LHCN-M2 (cell line): ENCODE measurements around the gene FOXL2NB. TPM values are rescaled to one million over a fixed set of nuclear protein-coding genes. Genes with fewer than 3 reads are reported as not detected.

Experiments used
- DNase-seq: peaks from one replicate; pipeline ENCODE4 v3.0.0-alpha.2; 2012; ENCODE audit warnings: low read depth
- total RNA-seq: library from RNA; depleted of rRNA; stranded (reverse); fragments of >200 nt; gene quantifications from 2 replicates; pipeline ENCODE4 v1.2.3, GENCODE V29; 2014

Gene FOXL2NB
- total RNA-seq, 1 experiment from 2014 or later, result 4.0 TPM

- no peak for DNase-seq
Measured at GRCh38 chr3:138928727-138929372, 18.2 kb upstream of the FOXL2NB start.

- no peak for DNase-seq
Measured at GRCh38 chr3:138933068-138933668, 13.8 kb upstream of the FOXL2NB start.

GRCh38 chr3:138933981-138934691, 12.9 kb upstream of the FOXL2NB start:
- DNase-seq, result no peak

DNA sequence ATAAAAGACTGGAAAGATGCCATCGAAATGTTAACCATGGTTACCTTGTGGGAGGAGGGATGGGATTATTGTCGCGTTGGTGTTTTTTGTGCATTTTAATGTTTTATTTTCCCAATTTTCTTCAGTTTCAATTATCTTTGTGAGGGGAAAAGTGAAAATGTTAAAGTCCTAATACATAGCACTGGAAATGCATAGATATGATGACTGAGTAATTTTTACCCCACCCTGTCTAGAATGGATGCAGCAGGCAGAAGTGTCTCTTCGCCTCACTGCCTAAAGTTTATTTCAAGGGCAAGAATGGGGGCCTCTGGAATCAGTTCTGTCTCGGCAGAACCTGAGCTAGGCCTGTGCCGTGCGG, 11.5 kb upstream of the FOXL2NB start:
- DNase-seq, result no peak

GRCh38 chr3:138935863-138936740, 10.9 kb upstream of the FOXL2NB start:
- DNase-seq, result peak; percentile 47

GRCh38 chr3:138936741-138937689, 10.0 kb upstream of the FOXL2NB start:
- no peak for DNase-seq

DNA sequence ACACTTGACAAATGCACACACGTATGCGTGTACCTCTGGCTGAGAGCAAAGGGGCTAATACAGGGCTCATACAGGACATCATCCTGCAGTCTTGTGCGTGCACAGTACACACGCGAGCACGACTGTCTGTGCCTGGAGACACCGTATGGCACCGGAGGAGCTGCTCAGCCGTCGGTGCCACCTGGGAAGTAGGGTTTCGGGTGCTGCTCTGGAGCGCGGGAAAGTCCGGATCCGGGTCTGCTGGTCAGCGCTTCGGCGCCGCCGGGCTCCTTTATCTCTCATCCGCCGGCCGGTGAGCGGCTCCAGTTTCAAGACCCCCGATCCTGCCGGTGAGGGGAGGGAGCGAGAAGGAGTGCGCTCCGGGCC, 9.3 kb upstream of the FOXL2NB start:
- no peak for DNase-seq

- no peak for DNase-seq
Measured at GRCh38 chr3:138938056-138938876, 8.8 kb upstream of the FOXL2NB start.

- DNase-seq, result no peak
Measured at GRCh38 chr3:138938877-138939560, 8.0 kb upstream of the FOXL2NB start.

DNA sequence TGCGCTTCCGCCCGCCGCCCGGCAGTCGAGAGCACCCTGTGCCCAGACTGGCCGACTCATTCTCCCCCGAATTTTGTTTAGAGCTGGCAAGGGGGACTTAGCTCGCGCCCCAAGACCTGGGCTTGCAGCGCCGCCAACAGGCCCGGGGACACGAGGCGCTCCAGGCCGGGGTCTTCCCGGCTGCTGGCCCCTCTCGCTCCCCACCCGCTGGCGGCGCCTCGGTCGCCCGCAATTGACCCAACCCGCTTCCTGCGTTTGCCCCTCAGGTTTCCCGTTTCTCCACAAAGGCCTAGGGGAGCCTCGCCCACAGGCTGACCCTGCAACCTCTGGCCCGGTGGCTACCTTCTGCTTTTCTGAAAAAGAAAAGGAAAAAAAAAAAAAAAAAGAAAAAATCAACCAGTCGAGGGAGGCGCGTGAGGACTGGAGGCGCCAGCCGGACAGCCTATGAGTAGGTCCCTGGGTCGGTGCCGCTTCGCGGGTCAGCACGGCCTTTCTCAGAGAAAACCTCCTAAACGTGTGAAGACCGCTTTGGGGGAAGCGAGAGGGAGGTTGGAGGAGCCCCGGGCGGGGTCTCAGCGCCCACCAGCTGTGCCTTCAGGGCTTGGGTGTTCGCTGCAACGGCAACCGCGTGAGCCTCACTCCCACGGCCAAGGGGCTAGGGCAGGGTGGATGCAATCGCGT, 7.3 kb upstream of the FOXL2NB start:
- DNase-seq, result no peak

DNA sequence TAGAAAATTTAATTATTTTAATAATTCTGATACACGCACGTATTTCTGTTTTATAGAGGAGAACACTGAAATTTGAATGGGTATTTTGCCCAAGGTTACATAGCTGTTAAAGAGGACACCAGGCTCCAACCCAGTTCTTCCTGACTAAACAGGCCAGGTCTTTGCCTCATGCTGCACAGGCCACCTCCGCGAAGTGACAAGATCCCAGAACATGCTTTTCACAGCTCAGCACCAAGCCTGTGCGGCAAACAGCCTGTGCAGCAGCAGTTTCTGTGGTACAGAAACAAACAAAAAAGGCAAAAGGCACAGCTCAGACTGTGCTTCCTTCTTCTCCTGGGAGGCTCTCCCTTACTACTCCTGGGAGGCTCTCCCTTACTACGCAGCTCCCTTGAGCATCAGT, 6.6 kb upstream of the FOXL2NB start:
- no peak for DNase-seq

- DNase-seq, result peak; percentile 20
Measured at GRCh38 chr3:138941259-138941885, 5.6 kb upstream of the FOXL2NB start.

DNA sequence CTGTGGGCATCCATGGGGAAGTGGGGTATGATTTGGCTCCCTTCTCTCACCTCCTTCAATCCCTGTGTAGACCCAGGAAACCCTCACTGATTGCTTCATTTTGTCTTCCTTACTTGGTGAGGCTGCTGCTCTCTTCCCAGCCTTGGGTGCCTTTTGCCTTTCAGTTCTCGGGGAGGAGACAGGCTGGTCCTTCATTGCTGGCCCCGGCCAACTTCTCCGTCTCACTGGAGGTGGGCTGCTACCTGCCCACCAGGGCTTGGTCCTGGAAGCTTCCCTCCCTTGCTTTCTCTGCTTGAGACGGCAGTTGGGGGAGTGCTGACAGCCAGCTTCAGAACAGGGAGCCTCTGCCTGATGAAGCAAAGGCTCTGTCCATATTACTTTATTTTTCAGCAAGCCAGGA, 4.7 kb upstream of the FOXL2NB start:
- DNase-seq, result no peak

GRCh38 chr3:138942861-138943623, 4.0 kb upstream of the FOXL2NB start:
- DNase-seq, result no peak

DNA sequence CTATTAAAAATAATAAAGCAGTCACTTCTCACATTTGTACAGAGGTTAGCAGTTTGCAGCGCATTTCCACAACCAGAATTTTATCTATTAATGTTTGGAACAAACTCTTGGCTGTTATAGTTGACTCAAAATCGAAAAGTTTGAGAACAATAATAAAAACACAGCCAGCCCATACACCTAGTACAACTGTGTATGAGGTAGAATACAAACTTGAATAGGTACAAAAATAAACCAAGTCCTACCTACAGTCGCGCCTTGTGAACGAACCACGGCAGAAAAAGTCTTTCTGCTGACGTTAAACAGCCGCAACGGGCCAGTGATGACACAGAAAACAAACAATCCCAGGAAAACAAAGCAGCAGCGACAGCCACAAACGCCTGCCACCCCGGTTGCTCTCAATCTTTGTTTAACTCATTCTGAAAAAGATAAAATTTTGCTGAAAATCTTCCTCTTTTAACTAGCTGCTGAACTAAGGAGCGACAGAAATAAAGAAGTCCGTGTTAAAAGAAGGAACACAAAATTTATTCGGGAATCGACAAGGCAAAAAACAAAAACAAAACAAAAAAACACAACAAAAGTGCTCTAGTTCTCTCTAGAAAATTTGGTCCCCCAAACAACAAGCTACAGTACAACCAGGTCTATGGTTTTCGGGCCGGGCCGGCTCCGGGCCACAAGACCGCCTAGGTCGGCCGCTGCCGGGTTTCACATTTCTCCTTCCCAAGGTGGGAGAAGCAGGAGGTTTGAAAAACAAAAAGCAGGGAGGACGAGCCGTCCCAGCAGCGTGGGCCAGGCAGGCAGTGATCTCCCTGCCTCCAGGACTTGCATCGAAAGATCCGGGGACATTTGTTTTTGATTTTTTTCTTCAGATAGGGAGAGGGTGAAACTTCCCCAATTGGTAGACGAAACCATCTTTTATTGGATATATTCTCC, 3.0 kb upstream of the FOXL2NB start:
- no peak for DNase-seq

DNA sequence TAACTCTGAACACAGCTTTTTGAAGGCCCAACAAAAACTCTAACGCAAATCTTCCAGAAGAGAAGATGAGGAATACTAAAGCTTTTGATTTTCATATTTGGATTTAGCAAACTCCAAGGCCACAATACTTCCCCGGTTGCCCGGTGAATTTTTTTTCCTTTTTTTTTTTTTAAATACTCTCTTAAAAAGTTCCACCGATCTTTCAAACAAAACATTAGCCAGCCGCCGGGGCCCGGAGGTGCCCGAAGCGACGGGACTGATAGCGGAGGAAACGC, 2.4 kb upstream of the FOXL2NB start:
- DNase-seq, result no peak
